ENCODE results near the gene AMOTL1. TPM values are rescaled to one million over a fixed set of nuclear protein-coding genes. Genes with fewer than 3 reads are reported as not detected.
"Not testable (repeated sequence)": the region's sequence is repeated elsewhere in the genome, so short reads cannot be mapped to it uniquely, and the experiment has no call there.

The AMOTL1 gene
- total and polyA plus RNA-seq, 2 donors (not counting 3 experiments of a cell fraction or from before 2014, with no cell fraction given) = 12.5 to 37.8 TPM

DNA sequence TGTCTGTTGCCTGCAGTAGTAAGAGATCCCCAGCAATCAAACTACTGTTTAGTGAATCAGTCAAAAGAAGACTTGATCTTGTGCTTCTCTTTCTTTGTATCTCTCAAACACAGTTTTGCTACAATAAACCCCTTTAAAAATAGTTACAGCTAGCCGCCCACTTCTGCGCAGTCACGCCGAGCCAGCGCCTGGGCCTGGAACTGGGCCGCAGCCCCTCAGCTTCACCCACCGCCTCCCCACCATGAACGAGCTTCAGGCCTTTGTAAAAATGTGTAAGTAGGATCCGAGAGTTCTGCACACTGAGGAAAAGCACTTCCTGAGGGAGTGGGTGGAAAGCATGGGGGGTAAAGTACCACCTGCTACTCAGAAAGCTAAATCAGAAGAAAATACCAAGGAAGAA is 144.7 kb downstream of the AMOTL1 start:
- FAIRE-seq (no peak), DNase-seq (ENCODE audit: low read depth, low spot score) (no peak)
- Histone ChIP-seq H3K36me3 (ENCODE audit: control insufficient read depth in 2 of 2, extremely low read depth in 1 of 2, insufficient read depth in 2 of 2, low read length in 2 of 2) (no peaks in the 10 kb centered on the region), H3K9me3 (replicated peaks; ENCODE audit: control insufficient read depth, insufficient read depth, low read length) (no peaks in the 10 kb centered on the region), H3K4me3 (replicated peaks in 1 of 3; ENCODE audit: insufficient read depth in 1 of 3, low read depth in 1 of 3, low read length in 3 of 3) (no peak overlapping the region), H3K27ac (ENCODE audit: insufficient read depth, low read depth, low read length) (no peak overlapping the region), H3K9ac (replicated peaks; ENCODE audit: extremely low read depth, insufficient read depth, low read length) (no peak overlapping the region), H3K9me1 (replicated peaks; ENCODE audit: control insufficient read depth, extremely low read depth, insufficient read depth, low read length) (no peaks in the 10 kb centered on the region), H4K20me1 (replicated peaks; ENCODE audit: control insufficient read depth, extremely low read depth, insufficient read depth, low read length) (no peaks in the 10 kb centered on the region), H3K79me2 (ENCODE audit: control insufficient read depth, insufficient read depth, low read length) (no peaks in the 10 kb centered on the region), H3K4me2 (ENCODE audit: insufficient read depth, low read length) (no peak overlapping the region), H3K4me1 (ENCODE audit: control insufficient read depth, extremely low read depth, insufficient read depth, low read length) (no peaks in the 10 kb centered on the region), H3K27me3 (ENCODE audit: control insufficient read depth in 2 of 2, insufficient read depth in 2 of 2, low read length in 2 of 2) (no peaks in the 10 kb centered on the region), H2AFZ (ENCODE audit: low read depth, low read length) (no peak overlapping the region)
- no peak for TF ChIP-seq GATA2 (IDR thresholded peaks at IDR 0.05; ENCODE audit: insufficient read depth, insufficient read length, low read depth, low read length)
- CTCF ChIA-PET = interaction anchor here (1.3 to 1.4 kb wide), 2 partner anchors 14 to 78 kb away, joined by 3 to 4 read pairs; no protein-coding TSS in a partner anchor
- no TSS peak for BruUV-seq (replicated peaks)
- POLR2A ChIA-PET = no interaction called here
- intact Hi-C loops (cut with micrococcal nuclease) (no loop called here), dilution Hi-C loops (cut with MboI; ENCODE audit: extremely low pct_ligation_motif_present, low sequenced_read_pairs) (no loop called here)

DNA sequence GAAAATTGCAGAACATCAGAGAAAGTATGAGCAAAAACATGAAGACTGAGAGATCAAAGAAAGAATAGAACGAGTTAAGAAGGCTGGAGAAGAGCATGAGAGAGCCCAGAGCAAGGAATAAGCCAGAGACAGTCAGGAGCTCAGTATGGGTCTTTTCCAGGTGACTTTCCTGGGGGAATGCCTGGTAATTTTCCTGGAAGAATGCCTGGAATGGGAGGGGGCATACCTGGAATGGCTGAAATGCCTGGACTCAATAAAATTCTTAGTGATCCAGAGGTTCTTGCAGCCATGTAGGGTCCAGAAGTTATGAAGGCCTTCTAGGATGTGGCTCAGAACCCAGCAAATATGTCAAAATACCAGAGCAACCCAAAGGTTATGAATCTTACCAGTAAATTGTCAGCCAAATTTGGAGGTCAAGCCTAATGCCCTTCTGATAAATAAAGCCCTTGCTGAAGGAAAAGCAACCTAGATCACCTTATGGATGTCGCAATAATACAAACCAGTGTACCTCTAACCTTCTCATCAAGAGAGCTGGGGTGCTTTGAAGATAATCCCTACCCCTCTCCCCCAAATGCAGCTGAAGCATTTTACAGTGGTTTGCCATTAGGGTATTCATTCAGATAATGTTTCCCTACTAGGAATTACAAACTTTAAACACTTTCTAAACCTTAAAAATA is 145.7 kb downstream of the AMOTL1 start:
- H3K9me1 ChIP-seq (replicated peaks; ENCODE audit: control insufficient read depth, extremely low read depth, insufficient read depth, low read length); H4K20me1 ChIP-seq (replicated peaks; ENCODE audit: control insufficient read depth, extremely low read depth, insufficient read depth, low read length); DNase-seq (ENCODE audit: low read depth, low spot score); H2AFZ ChIP-seq (ENCODE audit: low read depth, low read length); H3K9ac ChIP-seq (replicated peaks; ENCODE audit: extremely low read depth, insufficient read depth, low read length); H3K36me3 ChIP-seq (ENCODE audit: control insufficient read depth in 2 of 2, extremely low read depth in 1 of 2, insufficient read depth in 2 of 2, low read length in 2 of 2); H3K27me3 ChIP-seq (ENCODE audit: control insufficient read depth in 2 of 2, insufficient read depth in 2 of 2, low read length in 2 of 2); H3K4me3 ChIP-seq (replicated peaks in 1 of 3; ENCODE audit: insufficient read depth in 1 of 3, low read depth in 1 of 3, low read length in 3 of 3); H3K79me2 ChIP-seq (ENCODE audit: control insufficient read depth, insufficient read depth, low read length); FAIRE-seq; H3K4me1 ChIP-seq (ENCODE audit: control insufficient read depth, extremely low read depth, insufficient read depth, low read length); POLR2A ChIA-PET; intact Hi-C loops (cut with micrococcal nuclease); H3K27ac ChIP-seq (ENCODE audit: insufficient read depth, low read depth, low read length); H3K4me2 ChIP-seq (ENCODE audit: insufficient read depth, low read length); H3K9me3 ChIP-seq (replicated peaks; ENCODE audit: control insufficient read depth, insufficient read depth, low read length); dilution Hi-C loops (cut with MboI; ENCODE audit: extremely low pct_ligation_motif_present, low sequenced_read_pairs); BruUV-seq (replicated peaks): not testable (repeated sequence)
- CTCF ChIA-PET = interaction anchor here (1.3 kb wide), 1 partner anchor 13 kb away, joined by 4 read pairs; no protein-coding TSS in a partner anchor

Data from endothelial cell of umbilical vein (primary cell).